PFSK-1 (cell line): ENCODE measurements around the gene SUPT3H.

ENCODE experiments used
- FOXP2 ChIP-seq: optimal IDR thresholded peaks from 2 replicates; pipeline ENCODE3; 2011; ENCODE audit warnings: borderline replicate concordance, control low read depth, inconsistent platforms; ENCODE audit not compliant: insufficient read depth; ENCODE audit errors: extremely low read length, extremely low read depth
- POLR2AphosphoS5 ChIP-seq: IDR thresholded peaks from 2 replicates; pipeline ENCODE4 v1.6.1; 2012; ENCODE audit warnings: low read depth, mild to moderate bottlenecking, control low read depth, low read length, moderate library complexity
- SIN3A ChIP-seq: IDR thresholded peaks from 2 replicates; pipeline ENCODE4 v1.6.1; 2012; ENCODE audit warnings: mild to moderate bottlenecking, low read length, moderate library complexity, borderline replicate concordance; ENCODE audit not compliant: insufficient read depth
- TAF1 ChIP-seq: IDR thresholded peaks from 2 replicates; pipeline ENCODE4 v1.6.1; 2012; ENCODE audit warnings: low read length, control low read depth, borderline replicate concordance; ENCODE audit not compliant: insufficient read depth
- TF ChIP-seq, protein P1 (sequence below), 2 experiments: IDR thresholded peaks; 2 replicates each; pipeline versions ENCODE4 v1.6.1 to v1.8.0; 2011 to 2012; ENCODE audit warnings: low read depth in 2 of 2, low read length in 2 of 2, control low read depth in 1 of 2, inconsistent platforms in 1 of 2, mild to moderate bottlenecking in 1 of 2, moderate library complexity in 1 of 2; ENCODE audit not compliant: insufficient read depth in 1 of 2

DNA sequence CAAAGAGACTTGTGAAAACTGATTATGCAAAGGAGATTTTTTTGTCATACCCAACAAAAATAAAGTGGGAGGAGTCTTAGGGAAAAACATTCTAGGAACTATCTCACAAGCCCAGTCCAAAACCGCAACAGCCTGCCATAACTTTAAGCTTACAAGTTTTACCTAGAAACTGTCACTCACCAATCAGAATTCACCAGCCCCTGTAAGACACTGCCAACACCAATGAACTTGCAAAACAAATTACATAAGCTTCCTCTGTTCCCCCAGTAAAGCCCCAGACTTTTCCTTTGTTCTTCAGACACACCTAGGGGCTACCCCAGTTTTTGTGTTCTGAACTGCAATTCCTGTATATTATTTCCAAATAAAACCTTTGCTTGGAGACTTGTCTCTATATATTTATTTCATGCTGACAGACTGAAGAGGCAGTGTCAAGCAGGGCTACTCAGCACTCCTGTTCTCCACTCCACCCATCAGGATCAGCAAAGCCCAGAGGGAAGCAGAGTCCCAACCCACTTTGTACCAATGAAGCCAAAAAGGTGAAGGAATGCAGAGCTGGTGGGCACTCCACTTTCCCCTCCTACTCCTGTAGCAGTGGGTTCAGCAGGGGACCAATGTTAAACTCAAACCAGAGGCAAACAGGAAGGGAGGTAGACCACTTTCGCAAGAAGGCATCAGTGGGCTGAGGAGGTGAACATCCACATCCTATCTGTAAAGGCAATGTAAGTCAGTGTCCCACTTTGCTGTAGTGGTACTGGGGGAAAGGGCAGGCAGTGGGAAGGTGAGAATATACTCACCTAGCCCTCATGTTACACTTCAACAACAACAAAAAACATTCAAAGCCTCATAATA lies 192.1 kb downstream of the SUPT3H start:
- TF ChIP-seq, protein P1, sequence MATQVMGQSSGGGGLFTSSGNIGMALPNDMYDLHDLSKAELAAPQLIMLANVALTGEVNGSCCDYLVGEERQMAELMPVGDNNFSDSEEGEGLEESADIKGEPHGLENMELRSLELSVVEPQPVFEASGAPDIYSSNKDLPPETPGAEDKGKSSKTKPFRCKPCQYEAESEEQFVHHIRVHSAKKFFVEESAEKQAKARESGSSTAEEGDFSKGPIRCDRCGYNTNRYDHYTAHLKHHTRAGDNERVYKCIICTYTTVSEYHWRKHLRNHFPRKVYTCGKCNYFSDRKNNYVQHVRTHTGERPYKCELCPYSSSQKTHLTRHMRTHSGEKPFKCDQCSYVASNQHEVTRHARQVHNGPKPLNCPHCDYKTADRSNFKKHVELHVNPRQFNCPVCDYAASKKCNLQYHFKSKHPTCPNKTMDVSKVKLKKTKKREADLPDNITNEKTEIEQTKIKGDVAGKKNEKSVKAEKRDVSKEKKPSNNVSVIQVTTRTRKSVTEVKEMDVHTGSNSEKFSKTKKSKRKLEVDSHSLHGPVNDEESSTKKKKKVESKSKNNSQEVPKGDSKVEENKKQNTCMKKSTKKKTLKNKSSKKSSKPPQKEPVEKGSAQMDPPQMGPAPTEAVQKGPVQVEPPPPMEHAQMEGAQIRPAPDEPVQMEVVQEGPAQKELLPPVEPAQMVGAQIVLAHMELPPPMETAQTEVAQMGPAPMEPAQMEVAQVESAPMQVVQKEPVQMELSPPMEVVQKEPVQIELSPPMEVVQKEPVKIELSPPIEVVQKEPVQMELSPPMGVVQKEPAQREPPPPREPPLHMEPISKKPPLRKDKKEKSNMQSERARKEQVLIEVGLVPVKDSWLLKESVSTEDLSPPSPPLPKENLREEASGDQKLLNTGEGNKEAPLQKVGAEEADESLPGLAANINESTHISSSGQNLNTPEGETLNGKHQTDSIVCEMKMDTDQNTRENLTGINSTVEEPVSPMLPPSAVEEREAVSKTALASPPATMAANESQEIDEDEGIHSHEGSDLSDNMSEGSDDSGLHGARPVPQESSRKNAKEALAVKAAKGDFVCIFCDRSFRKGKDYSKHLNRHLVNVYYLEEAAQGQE (IDR thresholded peaks at IDR 0.05; ENCODE audit: insufficient read depth in 1 of 2, low read depth in 2 of 2, low read length in 2 of 2) = no peak
- TF ChIP-seq POLR2AphosphoS5 = no peak
- no peak for TF ChIP-seq TAF1
- no peak for TF ChIP-seq SIN3A
- TF ChIP-seq FOXP2 = no peak
